ENCODE results near the gene FLII. TPM values are rescaled to one million over a fixed set of nuclear protein-coding genes. Genes with fewer than 3 reads are reported as not detected.

Gene FLII
- total and polyA plus RNA-seq, 2 experiments from 2014 or later = 175 to 373 TPM

DNA sequence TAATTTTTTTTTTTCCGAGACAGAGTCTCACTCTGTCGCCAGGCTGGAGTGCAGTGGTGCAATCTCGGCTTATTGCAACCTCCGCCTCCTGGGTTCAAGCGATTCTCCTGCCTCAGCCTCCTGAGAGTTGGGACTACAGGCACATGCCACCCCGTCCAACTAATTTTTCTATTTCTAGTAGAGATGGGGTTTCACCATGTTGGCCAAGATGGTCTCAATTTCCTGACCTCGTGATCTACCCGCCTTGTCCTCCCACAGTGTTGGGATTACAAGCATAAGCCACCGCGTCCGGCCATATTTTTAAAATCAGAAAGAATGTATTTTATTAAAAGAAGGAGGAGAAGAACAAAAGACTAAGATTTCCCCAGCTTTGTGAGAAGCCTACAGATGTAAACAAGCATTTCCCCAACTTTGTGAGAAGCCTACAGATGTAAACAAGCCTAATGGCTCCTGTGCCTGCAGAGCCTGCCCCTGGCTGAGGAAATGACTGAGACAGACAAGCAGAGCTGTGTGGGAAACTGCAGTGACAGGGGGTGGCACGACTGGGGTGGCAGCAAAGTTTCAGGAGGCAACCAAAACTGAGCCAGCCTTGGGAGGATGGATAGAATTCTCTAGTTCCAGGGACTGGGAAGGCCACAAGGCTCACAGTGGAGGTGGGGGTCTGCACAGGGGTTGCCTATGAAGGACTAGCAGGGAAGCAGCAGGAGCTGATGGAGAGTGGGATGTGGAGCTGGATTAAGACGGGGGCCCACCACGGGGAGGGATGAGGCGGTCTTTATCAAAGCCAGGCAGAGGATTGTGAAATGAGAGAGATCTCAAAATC, 33.4 kb upstream of the FLII start (continued):
- TF ChIP-seq, protein P1, sequence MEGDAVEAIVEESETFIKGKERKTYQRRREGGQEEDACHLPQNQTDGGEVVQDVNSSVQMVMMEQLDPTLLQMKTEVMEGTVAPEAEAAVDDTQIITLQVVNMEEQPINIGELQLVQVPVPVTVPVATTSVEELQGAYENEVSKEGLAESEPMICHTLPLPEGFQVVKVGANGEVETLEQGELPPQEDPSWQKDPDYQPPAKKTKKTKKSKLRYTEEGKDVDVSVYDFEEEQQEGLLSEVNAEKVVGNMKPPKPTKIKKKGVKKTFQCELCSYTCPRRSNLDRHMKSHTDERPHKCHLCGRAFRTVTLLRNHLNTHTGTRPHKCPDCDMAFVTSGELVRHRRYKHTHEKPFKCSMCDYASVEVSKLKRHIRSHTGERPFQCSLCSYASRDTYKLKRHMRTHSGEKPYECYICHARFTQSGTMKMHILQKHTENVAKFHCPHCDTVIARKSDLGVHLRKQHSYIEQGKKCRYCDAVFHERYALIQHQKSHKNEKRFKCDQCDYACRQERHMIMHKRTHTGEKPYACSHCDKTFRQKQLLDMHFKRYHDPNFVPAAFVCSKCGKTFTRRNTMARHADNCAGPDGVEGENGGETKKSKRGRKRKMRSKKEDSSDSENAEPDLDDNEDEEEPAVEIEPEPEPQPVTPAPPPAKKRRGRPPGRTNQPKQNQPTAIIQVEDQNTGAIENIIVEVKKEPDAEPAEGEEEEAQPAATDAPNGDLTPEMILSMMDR (conservative IDR thresholded peaks at IDR 0.05; ENCODE audit: low read depth in 2 of 2) = no peak
- TF ChIP-seq ZNF331 (CRISPR knock-in tag; IDR thresholded peaks at IDR 0.05; ENCODE audit: low read depth) = no peak
- no peak for TF ChIP-seq JUNB (IDR thresholded peaks at IDR 0.05; ENCODE audit: unreplicated experiment)
- TF ChIP-seq ZNF114 (CRISPR knock-in tag; IDR thresholded peaks at IDR 0.05) = no peak

DNA sequence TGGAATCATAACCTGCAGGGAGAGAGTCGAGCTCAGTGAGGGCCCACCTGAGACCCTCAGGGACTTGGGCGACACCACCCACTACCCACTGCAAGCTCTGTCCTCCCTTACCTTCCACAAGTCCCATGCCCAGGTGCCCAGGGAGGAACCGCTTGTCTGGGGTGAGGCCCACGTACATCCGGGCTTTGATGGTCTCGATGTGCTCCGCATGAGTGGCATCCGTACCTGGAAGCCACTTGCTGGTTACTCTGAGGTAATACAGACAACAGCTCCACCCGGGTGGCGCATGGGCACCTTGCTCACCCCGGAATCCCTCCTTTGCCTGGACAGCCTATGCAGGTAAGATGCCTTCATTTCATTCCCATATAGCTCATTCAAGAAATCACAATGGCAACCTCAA, 26.8 kb upstream of the FLII start:
- H3K36me3 Mint-ChIP-seq (ENCODE audit: low read depth) = peaks cover 91% of the 10 kb centered on the region
- ATAC-seq = no peak
- no peaks in the 10 kb centered on the region for H3K4me1 ChIP-seq (ENCODE audit: insufficient read depth)

DNA sequence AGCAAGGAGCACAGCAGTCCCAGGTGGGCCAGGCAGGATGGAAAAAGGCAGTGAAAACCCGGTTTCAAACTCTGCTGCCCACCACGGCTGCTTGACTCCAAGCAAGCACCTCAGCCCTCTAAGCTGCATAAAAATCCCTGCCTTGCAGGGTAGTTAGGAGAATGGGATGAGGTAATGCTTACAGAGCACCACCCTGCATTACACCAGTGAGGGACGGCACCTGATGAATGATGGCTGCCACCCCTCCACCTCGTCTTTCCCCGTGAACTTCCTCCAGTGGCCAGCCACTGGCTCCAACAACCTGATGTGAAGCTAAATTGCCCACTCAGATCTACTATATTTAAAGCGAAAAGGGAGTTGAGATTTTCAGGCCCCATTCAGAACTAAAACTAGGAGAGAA, 23.2 kb upstream of the FLII start:
- Histone ChIP-seq H3K27me3 (ENCODE audit: insufficient read depth) (no peaks in the 10 kb centered on the region), H3K36me3 (ENCODE audit: insufficient read depth) (peaks cover 50% of the 10 kb centered on the region), H4K20me1 (replicated peaks; ENCODE audit: insufficient read depth) (peaks cover 13% of the 10 kb centered on the region), H2AFZ (no peak overlapping the region), H3K4me2 (no peak overlapping the region), H3K27ac (ENCODE audit: low read depth) (no peak overlapping the region), H3F3A (replicated peaks; ENCODE audit: low read depth) (no peaks in the 10 kb centered on the region), H3K9me2 (ENCODE audit: insufficient read depth) (no peaks in the 10 kb centered on the region), H3K79me2 (replicated peaks; ENCODE audit: insufficient read depth) (no peaks in the 10 kb centered on the region), H3K4me3 (no peak overlapping the region), H3K4me1 (ENCODE audit: insufficient read depth) (no peaks in the 10 kb centered on the region)
- ATAC-seq = no peak
- no peaks in the 10 kb centered on the region for H3K4me1 Mint-ChIP-seq
- H3K9me3 Mint-ChIP-seq = no peaks in the 10 kb centered on the region
- H3K27ac Mint-ChIP-seq = no peak overlapping the region
- DNase-seq (ENCODE audit: low spot score) = no peak
- H3K4me3 Mint-ChIP-seq = no peak overlapping the region
- no peaks in the 10 kb centered on the region for H3K27me3 Mint-ChIP-seq (ENCODE audit: insufficient read depth, low read depth, poor library complexity)
- peaks cover 82% of the 10 kb centered on the region for H3K36me3 Mint-ChIP-seq (ENCODE audit: low read depth)
- no peak for TF ChIP-seq CREB1 (CRISPR knock-in tag; IDR thresholded peaks at IDR 0.05; ENCODE audit: low read depth)
- TF ChIP-seq, protein P2, sequence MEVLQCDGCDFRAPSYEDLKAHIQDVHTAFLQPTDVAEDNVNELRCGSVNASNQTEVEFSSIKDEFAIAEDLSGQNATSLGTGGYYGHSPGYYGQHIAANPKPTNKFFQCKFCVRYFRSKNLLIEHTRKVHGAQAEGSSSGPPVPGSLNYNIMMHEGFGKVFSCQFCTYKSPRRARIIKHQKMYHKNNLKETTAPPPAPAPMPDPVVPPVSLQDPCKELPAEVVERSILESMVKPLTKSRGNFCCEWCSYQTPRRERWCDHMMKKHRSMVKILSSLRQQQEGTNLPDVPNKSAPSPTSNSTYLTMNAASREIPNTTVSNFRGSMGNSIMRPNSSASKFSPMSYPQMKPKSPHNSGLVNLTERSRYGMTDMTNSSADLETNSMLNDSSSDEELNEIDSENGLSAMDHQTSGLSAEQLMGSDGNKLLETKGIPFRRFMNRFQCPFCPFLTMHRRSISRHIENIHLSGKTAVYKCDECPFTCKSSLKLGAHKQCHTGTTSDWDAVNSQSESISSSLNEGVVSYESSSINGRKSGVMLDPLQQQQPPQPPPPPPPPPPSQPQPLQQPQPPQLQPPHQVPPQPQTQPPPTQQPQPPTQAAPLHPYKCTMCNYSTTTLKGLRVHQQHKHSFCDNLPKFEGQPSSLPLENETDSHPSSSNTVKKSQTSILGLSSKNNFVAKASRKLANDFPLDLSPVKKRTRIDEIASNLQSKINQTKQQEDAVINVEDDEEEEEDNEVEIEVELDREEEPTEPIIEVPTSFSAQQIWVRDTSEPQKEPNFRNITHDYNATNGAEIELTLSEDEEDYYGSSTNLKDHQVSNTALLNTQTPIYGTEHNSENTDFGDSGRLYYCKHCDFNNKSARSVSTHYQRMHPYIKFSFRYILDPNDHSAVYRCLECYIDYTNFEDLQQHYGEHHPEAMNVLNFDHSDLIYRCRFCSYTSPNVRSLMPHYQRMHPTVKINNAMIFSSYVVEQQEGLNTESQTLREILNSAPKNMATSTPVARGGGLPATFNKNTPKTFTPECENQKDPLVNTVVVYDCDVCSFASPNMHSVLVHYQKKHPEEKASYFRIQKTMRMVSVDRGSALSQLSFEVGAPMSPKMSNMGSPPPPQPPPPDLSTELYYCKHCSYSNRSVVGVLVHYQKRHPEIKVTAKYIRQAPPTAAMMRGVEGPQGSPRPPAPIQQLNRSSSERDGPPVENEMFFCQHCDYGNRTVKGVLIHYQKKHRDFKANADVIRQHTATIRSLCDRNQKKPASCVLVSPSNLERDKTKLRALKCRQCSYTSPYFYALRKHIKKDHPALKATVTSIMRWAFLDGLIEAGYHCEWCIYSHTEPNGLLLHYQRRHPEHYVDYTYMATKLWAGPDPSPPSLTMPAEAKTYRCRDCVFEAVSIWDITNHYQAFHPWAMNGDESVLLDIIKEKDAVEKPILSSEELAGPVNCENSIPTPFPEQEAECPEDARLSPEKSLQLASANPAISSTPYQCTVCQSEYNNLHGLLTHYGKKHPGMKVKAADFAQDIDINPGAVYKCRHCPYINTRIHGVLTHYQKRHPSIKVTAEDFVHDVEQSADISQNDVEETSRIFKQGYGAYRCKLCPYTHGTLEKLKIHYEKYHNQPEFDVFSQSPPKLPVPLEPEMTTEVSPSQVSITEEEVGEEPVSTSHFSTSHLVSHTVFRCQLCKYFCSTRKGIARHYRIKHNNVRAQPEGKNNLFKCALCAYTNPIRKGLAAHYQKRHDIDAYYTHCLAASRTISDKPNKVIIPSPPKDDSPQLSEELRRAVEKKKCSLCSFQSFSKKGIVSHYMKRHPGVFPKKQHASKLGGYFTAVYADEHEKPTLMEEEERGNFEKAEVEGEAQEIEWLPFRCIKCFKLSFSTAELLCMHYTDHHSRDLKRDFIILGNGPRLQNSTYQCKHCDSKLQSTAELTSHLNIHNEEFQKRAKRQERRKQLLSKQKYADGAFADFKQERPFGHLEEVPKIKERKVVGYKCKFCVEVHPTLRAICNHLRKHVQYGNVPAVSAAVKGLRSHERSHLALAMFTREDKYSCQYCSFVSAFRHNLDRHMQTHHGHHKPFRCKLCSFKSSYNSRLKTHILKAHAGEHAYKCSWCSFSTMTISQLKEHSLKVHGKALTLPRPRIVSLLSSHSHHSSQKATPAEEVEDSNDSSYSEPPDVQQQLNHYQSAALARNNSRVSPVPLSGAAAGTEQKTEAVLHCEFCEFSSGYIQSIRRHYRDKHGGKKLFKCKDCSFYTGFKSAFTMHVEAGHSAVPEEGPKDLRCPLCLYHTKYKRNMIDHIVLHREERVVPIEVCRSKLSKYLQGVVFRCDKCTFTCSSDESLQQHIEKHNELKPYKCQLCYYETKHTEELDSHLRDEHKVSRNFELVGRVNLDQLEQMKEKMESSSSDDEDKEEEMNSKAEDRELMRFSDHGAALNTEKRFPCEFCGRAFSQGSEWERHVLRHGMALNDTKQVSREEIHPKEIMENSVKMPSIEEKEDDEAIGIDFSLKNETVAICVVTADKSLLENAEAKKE (CRISPR knock-in tag; IDR thresholded peaks at IDR 0.05) = no peak

More for the DNA sequence above, 26.8 kb upstream of the FLII start:
- Mint-ChIP-seq H3K4me1 (no peaks in the 10 kb centered on the region), H3K27me3 (ENCODE audit: insufficient read depth, low read depth, poor library complexity) (peaks cover 4% of the 10 kb centered on the region), H3K4me3 (no peak overlapping the region), H3K9me3 (no peaks in the 10 kb centered on the region), H3K27ac (no peak overlapping the region)
- H2AFZ ChIP-seq = no peak overlapping the region
- H3K27me3 ChIP-seq (ENCODE audit: insufficient read depth) = no peaks in the 10 kb centered on the region
- no peak overlapping the region for H3K4me2 ChIP-seq
- H3K27ac ChIP-seq (ENCODE audit: low read depth) = no peak overlapping the region
- peaks cover 52% of the 10 kb centered on the region for H3K36me3 ChIP-seq (ENCODE audit: insufficient read depth)
- no peaks in the 10 kb centered on the region for H3K79me2 ChIP-seq (replicated peaks; ENCODE audit: insufficient read depth)
- H3F3A ChIP-seq (replicated peaks; ENCODE audit: low read depth) = no peaks in the 10 kb centered on the region
- H3K9me2 ChIP-seq (ENCODE audit: insufficient read depth) = no peaks in the 10 kb centered on the region
- no peak for DNase-seq (ENCODE audit: low spot score)
- no peak overlapping the region for H3K4me3 ChIP-seq
- TF ChIP-seq STAT1 (IDR thresholded peaks at IDR 0.05; ENCODE audit: unreplicated experiment) = no peak
- no peak for TF ChIP-seq EZH2phosphoT487 (IDR thresholded peaks at IDR 0.05; ENCODE audit: unreplicated experiment)
- no peak for TF ChIP-seq POLR2AphosphoS5 (IDR thresholded peaks at IDR 0.05; ENCODE audit: low read depth)
- TF ChIP-seq, protein P1 (conservative IDR thresholded peaks at IDR 0.05; ENCODE audit: low read depth in 2 of 2) = no peak
- TF ChIP-seq JUNB (IDR thresholded peaks at IDR 0.05; ENCODE audit: unreplicated experiment) = no peak
- peaks cover 13% of the 10 kb centered on the region for H4K20me1 ChIP-seq (replicated peaks; ENCODE audit: insufficient read depth)
